Stimulated activated CD4-positive, alpha-beta T cell treated with anti-CD3 and anti-CD28 coated beads, Interleukin-4, amount 100 ng/mL, for 1 hour (primary cell): ENCODE results near the gene MCUR1.
A peak's percentile ranks its signal among the peaks of the same experiment; 100 is the strongest.
"Not testable (repeated sequence)": the region's sequence is repeated elsewhere in the genome, so short reads cannot be mapped to it uniquely, and the experiment has no call there.

Experiments
- DNase-seq: peaks from one replicate; pipeline ENCODE4 v3.0.0-alpha.2; 2020

The MCUR1 gene

GRCh38 chr6:13775466-13775865, 38.9 kb downstream of the MCUR1 start:
- DNase-seq: not testable (repeated sequence)

DNA sequence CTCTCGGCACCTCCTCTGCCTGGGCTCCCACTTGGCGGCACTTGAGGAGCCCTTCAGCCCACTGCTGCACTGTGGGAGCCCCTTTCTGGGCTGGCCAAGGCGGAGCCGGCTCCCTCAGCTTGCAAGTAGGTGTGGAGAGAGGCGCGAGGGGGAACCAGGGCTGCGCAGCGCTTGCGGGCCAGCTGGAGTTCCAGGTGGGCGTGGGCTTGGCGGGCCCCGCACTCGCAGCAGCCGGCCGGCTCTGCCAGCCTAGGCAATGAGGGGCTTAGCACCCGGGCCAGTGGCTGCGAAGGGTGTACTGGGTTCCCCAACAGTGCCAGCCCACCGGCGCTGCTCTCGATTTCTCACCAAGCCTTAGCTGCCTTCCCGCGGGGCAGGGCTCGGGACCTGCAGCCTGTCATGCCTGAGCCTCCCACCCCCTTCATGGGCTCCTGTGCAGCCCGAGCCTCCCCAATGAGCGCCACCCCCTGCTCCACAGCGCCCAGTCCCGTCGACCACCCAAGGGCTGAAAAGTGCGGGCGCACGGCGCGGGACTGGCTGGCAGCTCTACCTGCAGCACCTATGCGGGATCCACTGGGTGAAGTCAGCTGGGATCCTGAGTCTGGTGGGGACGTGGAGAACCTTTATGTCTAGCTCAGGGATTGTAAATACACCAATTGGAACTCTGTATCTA, 41.9 kb downstream of the MCUR1 start:
- not testable (repeated sequence) for DNase-seq

GRCh38 chr6:13769655-13770053, 44.7 kb downstream of the MCUR1 start:
- peak; percentile 42 for DNase-seq

GRCh38 chr6:13769034-13769654, 45.2 kb downstream of the MCUR1 start:
- DNase-seq: no peak

DNA sequence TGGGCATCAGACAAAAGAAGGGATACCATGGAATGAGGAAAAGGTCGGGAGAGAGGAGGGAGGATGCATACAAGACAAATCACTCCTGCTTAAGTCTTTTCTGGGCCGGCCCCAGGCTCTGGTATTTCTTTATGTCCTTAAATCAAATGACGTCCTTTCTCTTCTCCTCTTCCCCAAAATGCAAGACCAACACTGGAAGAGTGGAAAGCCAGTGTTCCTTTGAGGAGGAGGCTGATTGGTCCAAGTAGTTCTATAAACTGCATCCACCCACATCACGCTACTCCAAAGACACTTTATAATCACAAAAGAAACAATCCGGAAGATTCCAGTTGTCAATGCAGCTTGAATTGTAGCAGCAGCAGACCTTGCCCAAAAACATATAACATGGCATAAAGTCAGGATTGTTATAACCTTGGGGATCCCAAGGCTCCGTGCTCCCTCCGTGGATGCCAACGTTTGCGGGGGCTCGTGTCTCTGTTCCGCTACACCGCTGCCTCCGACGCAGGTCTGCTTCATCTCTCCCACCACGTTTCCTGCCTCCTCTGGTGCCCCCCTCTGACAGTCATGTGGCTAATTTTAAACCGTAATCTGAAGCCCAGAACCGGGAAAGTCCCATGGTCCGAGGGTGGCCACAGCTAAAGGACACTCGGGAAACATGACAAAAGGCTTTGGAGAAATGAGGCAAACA, 47.1 kb downstream of the MCUR1 start:
- peak; percentile 31 for DNase-seq

DNA sequence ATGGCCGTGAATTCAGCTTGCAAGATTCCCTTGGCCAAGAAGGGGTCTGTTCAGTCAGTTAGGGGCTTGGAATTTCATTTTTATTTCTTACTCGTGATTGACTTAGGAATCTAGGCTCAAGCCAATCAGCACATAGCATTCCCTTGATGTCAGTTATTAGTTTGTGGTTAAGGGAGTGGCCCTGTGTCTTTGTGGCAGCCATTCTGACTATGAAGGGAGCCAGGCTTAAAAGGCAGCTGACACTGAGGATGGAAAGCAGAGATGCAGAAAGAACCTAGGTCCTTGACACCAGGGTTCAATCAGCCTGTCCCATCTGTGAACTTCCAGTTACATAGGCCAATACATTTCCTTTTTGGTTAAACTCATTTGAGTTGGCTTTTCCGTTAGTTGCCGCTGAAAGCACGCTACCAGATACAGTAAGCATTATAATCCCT, 48.1 kb downstream of the MCUR1 start:
- no peak for DNase-seq

GRCh38 chr6:13765570-13765969, 48.8 kb downstream of the MCUR1 start:
- no peak for DNase-seq

DNA sequence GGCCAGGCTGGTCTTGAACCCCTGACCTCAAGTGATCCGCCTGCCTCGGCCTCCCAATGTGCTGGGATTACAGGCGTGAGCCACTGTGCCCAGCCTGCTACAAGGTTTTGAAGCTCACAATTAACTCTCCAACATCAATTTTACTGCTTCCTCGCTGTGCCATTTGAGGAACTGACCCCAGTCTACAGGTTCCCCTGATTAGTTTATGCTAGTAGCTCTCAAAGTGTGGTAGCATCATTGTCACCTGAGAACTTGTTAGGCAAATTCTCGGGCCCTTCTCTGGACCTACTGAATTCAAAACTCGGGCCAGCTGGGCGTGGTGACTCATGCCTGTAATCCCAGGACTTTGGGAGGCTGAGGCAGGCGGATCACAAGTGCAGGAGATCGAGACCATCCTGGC, 49.4 kb downstream of the MCUR1 start:
- DNase-seq: no peak

GRCh38 chr6:13763740-13764381, 50.5 kb downstream of the MCUR1 start:
- no peak for DNase-seq

- no peak for DNase-seq
These were observed 51.5 kb downstream of the MCUR1 start for GRCh38 chr6:13762611-13763441.

GRCh38 chr6:13761361-13762036, 52.9 kb downstream of the MCUR1 start:
- no peak for DNase-seq

DNA sequence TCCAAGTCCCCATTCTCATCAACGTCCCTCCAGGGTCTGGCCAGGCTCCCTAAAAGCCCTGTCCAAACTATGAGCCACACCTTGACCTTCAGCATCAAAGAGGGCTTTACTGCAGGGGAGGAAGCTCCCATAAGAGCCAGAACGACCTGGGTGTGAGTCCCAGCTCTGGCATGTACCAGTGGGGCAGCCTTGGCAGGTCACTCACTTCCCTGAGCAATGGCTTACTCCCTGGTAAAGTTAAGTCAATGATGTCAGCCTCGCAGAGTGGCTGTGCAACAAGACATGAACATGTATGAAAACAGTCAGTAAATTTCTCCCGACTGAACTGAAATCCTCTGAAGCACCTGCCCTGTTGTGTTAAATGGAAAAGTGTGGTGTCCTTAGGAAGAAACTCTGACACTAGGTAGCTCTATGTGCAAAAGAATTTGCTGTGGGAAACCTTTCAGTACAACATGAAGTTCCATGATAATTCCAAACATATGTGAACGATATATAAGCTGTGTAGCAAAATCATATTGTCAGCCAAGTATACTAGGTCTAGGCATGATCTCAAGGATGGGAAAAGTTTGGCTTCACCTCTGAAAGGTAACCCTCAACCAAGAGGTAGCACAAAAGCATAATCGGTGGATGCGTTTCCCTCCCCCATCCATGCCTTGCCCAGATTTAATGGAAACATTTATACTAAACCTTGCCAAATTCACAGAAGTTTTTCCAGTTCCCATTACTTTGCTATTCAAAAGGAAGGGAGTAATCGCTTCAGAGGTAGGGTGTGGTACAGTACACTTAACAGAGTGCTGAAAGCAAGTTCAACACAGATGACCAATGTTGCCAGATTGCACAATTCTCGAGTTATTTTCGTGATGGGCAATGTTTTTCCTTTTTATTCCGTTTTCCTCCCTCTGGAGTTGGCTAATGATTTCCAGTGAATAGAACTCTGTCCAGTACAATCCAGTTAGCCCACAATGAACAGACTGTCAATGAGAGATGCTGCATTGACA, 53.8 kb downstream of the MCUR1 start:
- DNase-seq: no peak

DNA sequence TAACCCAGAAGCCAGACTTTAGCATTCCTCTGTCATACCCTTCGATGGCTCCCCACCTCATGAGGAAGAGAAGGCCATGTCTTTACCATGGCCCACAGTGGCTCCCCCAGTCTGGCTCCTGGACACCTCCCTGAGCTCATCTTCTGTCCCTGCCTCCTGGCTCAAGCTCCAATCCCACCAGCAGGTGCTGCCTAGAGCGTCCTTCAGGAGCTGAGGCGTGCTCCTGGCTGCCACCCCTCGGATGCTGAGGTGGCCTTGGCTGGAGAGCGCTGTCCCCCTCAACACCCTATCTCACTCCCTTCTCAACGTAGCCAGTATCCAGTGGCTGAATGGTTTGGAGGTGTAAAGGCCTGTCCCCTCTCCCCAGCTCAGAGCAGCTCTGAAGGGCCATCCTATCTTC, 55.3 kb downstream of the MCUR1 start:
- DNase-seq: no peak

GRCh38 chr6:13754644-13755043, 59.7 kb downstream of the MCUR1 start:
- no peak for DNase-seq

DNA sequence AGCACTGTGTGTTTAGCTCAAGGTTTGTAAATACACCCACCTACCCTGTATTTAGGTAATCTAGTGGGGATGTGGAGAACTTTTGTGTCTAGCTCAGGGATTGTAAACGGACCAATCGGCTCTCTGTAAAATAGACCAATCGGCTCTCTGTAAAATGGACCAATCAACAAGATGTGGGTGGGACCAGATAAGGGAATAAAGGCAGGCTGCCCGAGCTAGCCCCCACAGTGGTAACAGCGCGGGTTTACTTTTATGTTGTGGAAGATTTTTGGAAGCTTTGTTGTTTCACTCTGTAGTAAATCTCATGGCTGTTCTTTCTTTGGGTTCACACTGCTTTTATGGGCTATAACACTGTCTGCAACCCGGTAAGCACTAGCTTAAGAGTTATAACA, 70.6 kb downstream of the MCUR1 start:
- no peak for DNase-seq

DNA sequence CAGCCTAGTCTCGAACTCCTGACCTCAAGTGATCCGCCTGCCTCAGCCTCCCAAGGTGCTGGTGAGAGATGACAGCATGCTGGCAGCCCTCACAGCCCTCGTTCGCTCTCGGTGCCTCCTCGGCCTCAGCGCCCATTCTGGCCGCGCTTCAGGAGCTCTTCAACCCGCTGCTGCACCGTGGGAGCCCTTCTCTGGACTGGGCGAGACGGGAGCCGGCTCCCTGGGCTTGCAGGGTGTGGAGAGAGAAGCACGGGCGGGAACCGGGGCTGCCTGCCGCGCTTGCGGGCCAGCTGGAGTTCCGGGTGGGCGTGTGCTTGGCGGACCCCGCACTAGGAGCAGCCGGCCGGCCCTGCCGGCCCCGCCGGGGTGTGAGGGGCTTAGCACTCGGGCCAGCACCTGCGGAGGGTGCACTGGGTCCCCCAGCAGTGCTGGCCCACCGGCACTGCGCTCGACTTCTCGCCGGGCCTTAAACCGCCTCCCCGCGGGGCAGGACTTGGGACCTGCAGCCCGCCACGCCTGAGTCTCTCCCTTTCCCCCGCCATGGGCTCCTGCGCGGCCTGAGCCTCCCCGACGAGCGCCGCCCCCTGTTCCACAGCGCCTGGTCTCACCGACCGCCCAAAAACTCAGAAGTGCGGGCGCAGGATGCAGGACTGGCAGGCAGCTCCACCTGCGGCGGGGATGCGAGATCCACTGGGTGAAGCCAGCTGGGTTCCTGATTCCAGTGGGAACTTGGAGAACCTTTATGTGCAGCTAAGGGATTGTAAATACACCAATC, 71.2 kb downstream of the MCUR1 start:
- DNase-seq: no peak

- no peak for DNase-seq
These were observed 73.0 kb downstream of the MCUR1 start for GRCh38 chr6:13741365-13741764.
